B cell (primary cell): ENCODE results near the gene CD79A. TPM values are rescaled to one million over a fixed set of nuclear protein-coding genes. Genes with fewer than 3 reads are reported as not detected.

ENCODE experiments used
- ATAC-seq: fragments of 200-7000 bp; cut with Tn5 transposase; one replicate; pipeline ENCODE4 v1.10.0; 2021; ENCODE audit warnings: low read depth, mild to moderate bottlenecking, moderate number of reproducible peaks, moderate library complexity
- CTCF ChIA-PET: fragments of 350-600 bp; sonication (Branson Sonifier 250); formaldehyde crosslinking; loops from one replicate; lab custom pipeline; 2021; ENCODE audit warnings: antibody characterized with exemption, inconsistent platforms; lab: Charles Lee
- POLR2A ChIA-PET: fragments of 350-600 bp; sonication (Branson Sonifier 250); formaldehyde crosslinking; loops from one replicate; lab custom pipeline; 2021; ENCODE audit warnings: antibody characterized with exemption; lab: Charles Lee
- DNase-seq: peaks from one replicate; pipeline ENCODE4 v3.0.0; 2013
- H2AFZ ChIP-seq: 2 replicates; pipeline ENCODE4 v1.6.1; 2012; ENCODE audit warnings: mild to moderate bottlenecking, low read depth, low read length; ENCODE audit not compliant: insufficient read depth, poor library complexity, severe bottlenecking
- H3K27ac ChIP-seq, 2 donors: 1 replicate in 1 of 2; 2 replicates in 1 of 2; pipeline ENCODE4 v1.5.1; 2012 to 2013; ENCODE audit warnings: low read length in 2 of 2, mild to moderate bottlenecking in 2 of 2, moderate library complexity in 1 of 2
- H3K27me3 ChIP-seq, 4 experiments: fragments of 200-600 bp in 1 of 4; sonication (generic) in 1 of 4; replicated peaks in 1 of 4; 1 replicate in 2 of 4; 2 replicates in 2 of 4; pipeline versions ENCODE4 v1.6.1 to v1.7.0; 2013 to 2016; ENCODE audit warnings: low read length in 3 of 4, mild to moderate bottlenecking in 2 of 4, mixed read lengths in 1 of 4, moderate library complexity in 1 of 4; ENCODE audit not compliant: insufficient read depth in 4 of 4, control insufficient read depth in 3 of 4; ENCODE audit errors: control extremely low read depth in 1 of 4
- H3K36me3 ChIP-seq, 2 experiments: replicated peaks in 1 of 2; 1 replicate in 1 of 2; 2 replicates in 1 of 2; pipeline versions ENCODE4 v1.6.1 to v1.7.1; 2013; ENCODE audit warnings: low read length in 1 of 2; ENCODE audit not compliant: insufficient read depth in 2 of 2, control insufficient read depth in 1 of 2; ENCODE audit errors: control extremely low read depth in 1 of 2, extremely low read depth in 1 of 2
- H3K4me1 ChIP-seq, 2 donors: fragments of 200-600 bp in 1 of 2; sonication (generic) in 1 of 2; 1 replicate in 1 of 2; 2 replicates in 1 of 2; pipeline versions ENCODE4 v1.5.1 to v1.6.1; 2013 to 2017; ENCODE audit warnings: low read length in 2 of 2; ENCODE audit not compliant: control insufficient read depth in 2 of 2, insufficient read depth in 2 of 2
- H3K4me2 ChIP-seq: replicated peaks from 2 replicates; pipeline ENCODE3; 2012; ENCODE audit warnings: mild to moderate bottlenecking, low read depth, low read length; ENCODE audit not compliant: poor library complexity, severe bottlenecking
- H3K4me3 ChIP-seq, 5 experiments: fragments of 200-600 bp in 1 of 5; sonication (generic) in 1 of 5; 1 replicate in 3 of 5; 2 replicates in 2 of 5; pipeline versions ENCODE4 v1.5.1 to v1.7.0; 2011 to 2016; ENCODE audit warnings: low read length in 4 of 5, mild to moderate bottlenecking in 4 of 5, low read depth in 2 of 5, control low read depth in 1 of 5, moderate library complexity in 1 of 5; ENCODE audit not compliant: insufficient read depth in 1 of 5; ENCODE audit errors: control extremely low read depth in 1 of 5, extremely low read depth in 1 of 5
- H3K79me2 ChIP-seq: fragments of 200-600 bp; sonication (generic); one replicate; pipeline ENCODE4 v1.6.0; 2016; ENCODE audit warnings: low read length; ENCODE audit not compliant: control insufficient read depth, insufficient read depth
- H3K9ac ChIP-seq: fragments of 200-600 bp; sonication (generic); 2 replicates; pipeline ENCODE4 v1.6.1; 2017; ENCODE audit warnings: mild to moderate bottlenecking, low read length, moderate library complexity
- H3K9me3 ChIP-seq, 3 donors: one replicate each; pipeline versions ENCODE4 v1.6.1 to v1.7.1; 2013; ENCODE audit warnings: low read length in 2 of 3; ENCODE audit not compliant: control insufficient read depth in 2 of 3, insufficient read depth in 1 of 3; ENCODE audit errors: control extremely low read depth in 1 of 3
- H4K20me1 ChIP-seq: 2 replicates; pipeline ENCODE4 v1.6.0; 2012; ENCODE audit warnings: mild to moderate bottlenecking, low read length; ENCODE audit not compliant: insufficient read depth, control insufficient read depth, poor library complexity, severe bottlenecking
- H3K27ac Mint-ChIP-seq: one replicate; pipeline ENCODE4 v1.8.0; 2021; ENCODE audit warnings: mixed read lengths
- H3K27me3 Mint-ChIP-seq: one replicate; pipeline ENCODE4 v1.8.0; 2021; ENCODE audit warnings: mixed read lengths
- H3K4me1 Mint-ChIP-seq: one replicate; pipeline ENCODE4 v1.8.0; 2021; ENCODE audit warnings: mixed read lengths
- H3K4me3 Mint-ChIP-seq: one replicate; pipeline ENCODE4 v1.8.0; 2021; ENCODE audit warnings: mixed read lengths
- H3K9me3 Mint-ChIP-seq: one replicate; pipeline ENCODE4 v1.8.0; 2022; ENCODE audit warnings: mixed read lengths; ENCODE audit not compliant: insufficient read depth
- CTCF ChIP-seq: fragments of 200-600 bp; IDR thresholded peaks from one replicate; pipeline ENCODE4 v1.8.0; 2022; ENCODE audit warnings: antibody characterized with exemption, mild to moderate bottlenecking
- EZH2 ChIP-seq: IDR thresholded peaks from 2 replicates; pipeline ENCODE4 v1.6.1; 2012; ENCODE audit warnings: borderline replicate concordance, low read depth, mild to moderate bottlenecking, moderate library complexity, low read length; ENCODE audit not compliant: insufficient read depth, poor library complexity, severe bottlenecking
- WGBS: methylation state at CpG from one replicate; pipeline ENCODE4 v1.1.5; 2013; ENCODE audit warnings: missing lambda C conversion rate; ENCODE audit not compliant: insufficient coverage; 5-methylcytosine and 5-hydroxymethylcytosine counted together
- intact Hi-C: fragments of 100-400 bp; cut with micrococcal nuclease; formaldehyde crosslinking; loops from one replicate; pipeline ENCODE4 v1.10.0; 2022
- polyA plus RNA-seq: library from polyadenylated mRNA; depleted of rRNA; stranded (reverse); fragments of >200 nt; gene quantifications from 2 replicates; pipeline ENCODE4 v1.2.3, GENCODE V29; 2012
- total RNA-seq, 2 donors: library from RNA; stranded (reverse); fragments of 120-200 nt in 1 of 2; gene quantifications; 1 replicate in 1 of 2; 2 replicates in 1 of 2; pipeline versions ENCODE4 v1.2.3 to v1.2.4, GENCODE V29; 2013 to 2022

The CD79A gene
- total and polyA plus RNA-seq, 2 donors (not counting 1 experiment from before 2014, with no cell fraction given) = 1,280 to 1,471 TPM

- 57% methylated on average over 3 of the region's 9 CpGs for WGBS
- peak overlapping the region; percentile 93 for H3K9ac ChIP-seq
- no peak for TF ChIP-seq CTCF
- no peak for TF ChIP-seq EZH2
- peaks cover 2 to 52% of the 10 kb centered on the region in 2 experiments for H3K36me3 ChIP-seq
- no peak for ATAC-seq
- H3K4me3 ChIP-seq = peak overlapping the region; percentile 34 to 96 (median 75)
- ChIA-PET POLR2A (interaction anchor here (1.2 to 2.8 kb wide), 5 partner anchors 10 to 97 kb away, joined by 6 to 57 read pairs (median 13); partner anchors contain the start of genes ARHGEF1, CD79A and RABAC1), CTCF (interaction anchor here (0.6 to 5.9 kb wide), 11 partner anchors 13 to 330 kb away, joined by 3 to 83 read pairs (median 12); partner anchors contain the start of genes ARHGEF1, CD79A and RABAC1)
- H3K4me3 Mint-ChIP-seq = peak overlapping the region; percentile 92
- peaks cover 60% of the 10 kb centered on the region for H3K79me2 ChIP-seq
- peaks cover 56% of the 10 kb centered on the region for H4K20me1 ChIP-seq
- no peaks in the 10 kb centered on the region for H3K27me3 Mint-ChIP-seq
- peaks cover 52% of the 10 kb centered on the region for H3K4me1 Mint-ChIP-seq
- H3K27me3 ChIP-seq = no peaks in the 10 kb centered on the region
- H3K27ac ChIP-seq = peak overlapping the region; percentile 58 to 94
- intact Hi-C loops = no loop called here
- peak overlapping the region; percentile 94 for H3K4me2 ChIP-seq
- peak overlapping the region; percentile 81 for H2AFZ ChIP-seq
- no peaks in the 10 kb centered on the region for H3K9me3 Mint-ChIP-seq
- H3K4me1 ChIP-seq = peaks cover 42 to 57% of the 10 kb centered on the region in 2 donors
- no peaks in the 10 kb centered on the region for H3K9me3 ChIP-seq
- DNase-seq = no peak
- H3K27ac Mint-ChIP-seq = peak overlapping the region; percentile 91
Measured at GRCh38 chr19:41861116-41861768, 15.8 kb upstream of the CD79A start.

GRCh38 chr19:41861846-41862245, 15.2 kb upstream of the CD79A start:
- Mint-ChIP-seq H3K4me3 (peak overlapping the region; percentile 92), H3K27me3 (no peaks in the 10 kb centered on the region), H3K27ac (peak overlapping the region; percentile 67), H3K4me1 (peaks cover 55% of the 10 kb centered on the region), H3K9me3 (no peaks in the 10 kb centered on the region)
- Histone ChIP-seq H3K4me3 (no peak overlapping the region), H3K4me2 (peak overlapping the region; percentile 94), H3K27ac (peak overlapping the region in 1 of 2 donors; percentile 94), H3K9ac (no peak overlapping the region), H3K9me3 (no peaks in the 10 kb centered on the region), H3K79me2 (peaks cover 66% of the 10 kb centered on the region), H3K4me1 (peaks cover 42 to 60% of the 10 kb centered on the region in 2 donors), H3K27me3 (no peaks in the 10 kb centered on the region), H4K20me1 (peaks cover 62% of the 10 kb centered on the region), H2AFZ (no peak overlapping the region), H3K36me3 (peaks cover 2 to 54% of the 10 kb centered on the region in 2 experiments)
- ATAC-seq = no peak
- intact Hi-C loops = no loop called here
- ChIA-PET POLR2A (interaction anchor here (1.4 to 2.8 kb wide), 3 partner anchors 15 to 83 kb away, joined by 3 to 57 read pairs (median 44); partner anchors contain the start of genes ARHGEF1 and CD79A), CTCF (interaction anchor here (0.8 to 17.0 kb wide), 7 partner anchors 12 to 97 kb away, joined by 3 to 331 read pairs (median 35); partner anchors contain the start of genes CD79A and RABAC1)
- WGBS = 78% methylated on average over 4 of the region's 9 CpGs
- DNase-seq = no peak
- TF ChIP-seq CTCF (no peak), EZH2 (no peak)
